GM23338 (cell line): Measurements from ENCODE around the gene GPR18. TPM values are rescaled to one million over a fixed set of nuclear protein-coding genes. Genes with fewer than 3 reads are reported as not detected.

Experiments used
- ATAC-seq: fragments of 200-7000 bp; cut with Tn5 transposase; 3 replicates; pipeline ENCODE4 v1.9.1; 2020
- DNase-seq: peaks from one replicate; pipeline ENCODE4 v3.0.0-alpha.2; 2015; ENCODE audit warnings: low spot score
- H2AFZ ChIP-seq: fragments of 200-600 bp; sonication (generic); 2 replicates; pipeline ENCODE4 v1.8.0; 2016; ENCODE audit warnings: antibody characterized with exemption, mild to moderate bottlenecking, moderate library complexity
- H3F3A ChIP-seq: fragments of 200-600 bp; sonication (generic); replicated peaks from 2 replicates; pipeline ENCODE4 v1.8.0; 2017; ENCODE audit warnings: antibody characterized with exemption, mixed run types, low read depth
- H3K27ac ChIP-seq: fragments of 200-600 bp; sonication (generic); 2 replicates; pipeline ENCODE4 v1.6.1; 2016; ENCODE audit warnings: low read depth
- H3K27me3 ChIP-seq: fragments of 200-600 bp; sonication (generic); 2 replicates; pipeline ENCODE4 v1.8.0; 2016; ENCODE audit warnings: mild to moderate bottlenecking, mixed run types, moderate library complexity; ENCODE audit not compliant: insufficient read depth
- H3K36me3 ChIP-seq: fragments of 200-600 bp; sonication (generic); 2 replicates; pipeline ENCODE4 v1.8.0; 2016; ENCODE audit warnings: mild to moderate bottlenecking; ENCODE audit not compliant: insufficient read depth
- H3K4me1 ChIP-seq: fragments of 200-600 bp; sonication (generic); 2 replicates; pipeline ENCODE4 v1.8.0; 2016; ENCODE audit warnings: mild to moderate bottlenecking, moderate library complexity; ENCODE audit not compliant: insufficient read depth
- H3K4me2 ChIP-seq: fragments of 200-600 bp; sonication (generic); 2 replicates; pipeline ENCODE4 v1.7.1; 2017; ENCODE audit warnings: mixed run types
- H3K4me3 ChIP-seq: fragments of 200-600 bp; sonication (generic); 2 replicates; pipeline ENCODE4 v1.6.1; 2016; ENCODE audit warnings: mixed run types
- H3K79me2 ChIP-seq: fragments of 200-600 bp; sonication (generic); replicated peaks from 2 replicates; pipeline ENCODE4 v1.8.0; 2017; ENCODE audit warnings: mild to moderate bottlenecking; ENCODE audit not compliant: insufficient read depth
- H3K9me2 ChIP-seq: fragments of 200-600 bp; sonication (generic); 2 replicates; pipeline ENCODE4 v1.8.0; 2017; ENCODE audit not compliant: insufficient read depth
- H4K20me1 ChIP-seq: fragments of 200-600 bp; sonication (generic); replicated peaks from 2 replicates; pipeline ENCODE4 v1.8.0; 2017; ENCODE audit warnings: mild to moderate bottlenecking; ENCODE audit not compliant: insufficient read depth
- H3K27ac Mint-ChIP-seq: 2 replicates; pipeline ENCODE4 v1.8.0; 2020; ENCODE audit warnings: inconsistent platforms, mild to moderate bottlenecking, moderate library complexity, mixed read lengths
- H3K27me3 Mint-ChIP-seq: 3 replicates; pipeline ENCODE4 v1.8.0; 2022; ENCODE audit warnings: low read depth, mild to moderate bottlenecking, moderate library complexity, mixed read lengths, inconsistent platforms; ENCODE audit not compliant: insufficient read depth, poor library complexity
- H3K36me3 Mint-ChIP-seq: 3 replicates; pipeline ENCODE4 v1.8.0; 2021; ENCODE audit warnings: low read depth, mild to moderate bottlenecking, inconsistent platforms, moderate library complexity, mixed read lengths
- H3K4me1 Mint-ChIP-seq: 3 replicates; pipeline ENCODE4 v1.8.0; 2020; ENCODE audit warnings: mild to moderate bottlenecking, inconsistent platforms, mixed read lengths
- H3K4me3 Mint-ChIP-seq: 3 replicates; pipeline ENCODE4 v1.8.0; 2021; ENCODE audit warnings: moderate library complexity, mild to moderate bottlenecking, inconsistent platforms, mixed read lengths
- H3K9me3 Mint-ChIP-seq: 3 replicates; pipeline ENCODE4 v1.8.0; 2020; ENCODE audit warnings: moderate library complexity, mild to moderate bottlenecking, inconsistent platforms, mixed read lengths
- CTCF ChIP-seq, 2 experiments: fragments of 200-600 bp in 1 of 2; sonication (generic) in 1 of 2; conservative IDR thresholded peaks; 2 replicates each; pipeline versions ENCODE4 v1.5.1 to v1.6.1; 2016 to 2017; ENCODE audit warnings: antibody characterized with exemption in 2 of 2, low read depth in 2 of 2, mild to moderate bottlenecking in 2 of 2, moderate library complexity in 1 of 2
- ETS1 ChIP-seq: IDR thresholded peaks from 2 replicates; pipeline ENCODE4 v1.6.1; 2016; ENCODE audit warnings: antibody characterized with exemption
- EZH2 ChIP-seq: fragments of 200-600 bp; sonication (generic); IDR thresholded peaks from one replicate; pipeline ENCODE4 v1.8.0; 2017; ENCODE audit warnings: antibody characterized with exemption, mild to moderate bottlenecking, low read depth; ENCODE audit not compliant: unreplicated experiment
- JUNB ChIP-seq: IDR thresholded peaks from one replicate; pipeline ENCODE4 v1.6.1; 2016; ENCODE audit warnings: antibody characterized with exemption; ENCODE audit not compliant: unreplicated experiment
- STAT1 ChIP-seq: IDR thresholded peaks from one replicate; pipeline ENCODE4 v1.6.1; 2016; ENCODE audit warnings: antibody characterized with exemption; ENCODE audit not compliant: unreplicated experiment
- ZNF114 ChIP-seq: fragments of 250-450 bp; sonication (Bioruptor Pico); IDR thresholded peaks from 2 replicates; pipeline ENCODE4 v1.5.0; 2020; ENCODE audit warnings: mild to moderate bottlenecking, moderate library complexity
- ZNF462 ChIP-seq: fragments of 250-450 bp; sonication (Bioruptor Pico); IDR thresholded peaks from 2 replicates; pipeline ENCODE4 v1.5.0; 2020; ENCODE audit warnings: mild to moderate bottlenecking, moderate library complexity
- polyA plus RNA-seq: library from polyadenylated mRNA; unstranded; fragments of >200 nt; fragmentation: Nextera tagmentation; extraction: Ambion mirVana; gene quantifications from 2 replicates; pipeline ENCODE4 v1.2.1, GENCODE V29; 2016
- total RNA-seq: library from RNA; depleted of rRNA; stranded (reverse); fragments of >200 nt; shearing (Covaris generic); gene quantifications from 2 replicates; pipeline ENCODE4 v1.2.3, GENCODE V29; 2014

GPR18 gene
- total and polyA plus RNA-seq, 2 experiments from 2014 or later: 2.6 TPM; not detected in 1

GRCh38 chr13:99224021-99224420 lies 34.2 kb downstream of the GPR18 start (continued):
- TF ChIP-seq ZNF462 (CRISPR knock-in tag) (no peak), STAT1 (no peak)

- H3K4me1 Mint-ChIP-seq: peaks cover 40% of the 10 kb centered on the region
- Histone ChIP-seq H3K36me3 (no peaks in the 10 kb centered on the region), H3F3A (no peaks in the 10 kb centered on the region), H3K4me1 (peaks cover 10% of the 10 kb centered on the region), H3K79me2 (peaks cover 100% of the 10 kb centered on the region), H3K27me3 (no peaks in the 10 kb centered on the region), H3K4me2 (no peak overlapping the region), H3K27ac (no peak overlapping the region), H3K9me2 (no peaks in the 10 kb centered on the region), H3K4me3 (no peak overlapping the region), H4K20me1 (peaks cover 55% of the 10 kb centered on the region), H2AFZ (no peak overlapping the region)
- peaks cover 5% of the 10 kb centered on the region for H3K27me3 Mint-ChIP-seq
- no peak overlapping the region for H3K4me3 Mint-ChIP-seq
- H3K27ac Mint-ChIP-seq: no peak overlapping the region
- DNase-seq: no peak
- peaks cover 6% of the 10 kb centered on the region for H3K36me3 Mint-ChIP-seq
- H3K9me3 Mint-ChIP-seq: no peaks in the 10 kb centered on the region
- ATAC-seq: no peak
- TF ChIP-seq ZNF114 (CRISPR knock-in tag) (no peak), CTCF (conservative IDR thresholded peaks at IDR 0.05; ENCODE audit: low read depth in 2 of 2) (no peak), JUNB (no peak), EZH2 (no peak), ETS1 (no peak), ZNF462 (CRISPR knock-in tag) (no peak)
These were observed 34.6 kb downstream of the GPR18 start for GRCh38 chr13:99223587-99223986.
